HFFc6 (cell line): ENCODE data around the gene TSPAN33. TPM values are rescaled to one million over a fixed set of nuclear protein-coding genes. Genes with fewer than 3 reads are reported as not detected.
"Not testable (repeated sequence)": the region's sequence is repeated elsewhere in the genome, so short reads cannot be mapped to it uniquely, and the experiment has no call there.

ENCODE experiments used
- DNase-seq: peaks from one replicate; pipeline ENCODE4 v3.0.0-alpha.2; 2018
- H3K27ac Mint-ChIP-seq: 2 replicates; pipeline ENCODE4 v1.8.0; 2020; ENCODE audit warnings: mild to moderate bottlenecking, mixed read lengths
- H3K27me3 Mint-ChIP-seq: 2 replicates; pipeline ENCODE4 v1.8.0; 2021; ENCODE audit warnings: mild to moderate bottlenecking, moderate library complexity, mixed read lengths; ENCODE audit not compliant: insufficient read depth
- H3K36me3 Mint-ChIP-seq: 2 replicates; pipeline ENCODE4 v1.8.0; 2021; ENCODE audit warnings: low read depth, mixed read lengths
- H3K4me1 Mint-ChIP-seq: 2 replicates; pipeline ENCODE4 v1.8.0; 2020; ENCODE audit warnings: low read depth, mixed read lengths
- H3K4me3 Mint-ChIP-seq: 2 replicates; pipeline ENCODE4 v1.8.0; 2020; ENCODE audit warnings: mild to moderate bottlenecking, moderate library complexity, mixed read lengths
- H3K9me3 Mint-ChIP-seq: 2 replicates; pipeline ENCODE4 v1.8.0; 2020; ENCODE audit warnings: mild to moderate bottlenecking, mixed read lengths
- CTCF ChIP-seq: fragments of 200-600 bp; sonication (generic); IDR thresholded peaks from 2 replicates; pipeline ENCODE4 v1.5.0; 2021; ENCODE audit warnings: antibody characterized with exemption, mild to moderate bottlenecking
- total RNA-seq, 6 experiments: library from RNA; stranded (reverse); fragmentation: NEBNext Ultra II Directional; extraction: Animal tissue kit (Norgen Biotek cat#: 25700); gene quantifications; 2 replicates in 1 of 6; 3 replicates in 5 of 6; pipeline ENCODE4 v1.2.3, GENCODE V29; 2021

Gene TSPAN33
- total RNA-seq, 6 experiments from 2014 or later = 0.12 to 0.30 (median 0.19) TPM; not detected in 1

GRCh38 chr7:129168231-129169021 is 23.9 kb downstream of the TSPAN33 start:
- Mint-ChIP-seq H3K4me3 (no peak overlapping the region), H3K9me3 (no peaks in the 10 kb centered on the region), H3K27me3 (peaks cover 56% of the 10 kb centered on the region), H3K4me1 (no peaks in the 10 kb centered on the region), H3K36me3 (no peaks in the 10 kb centered on the region), H3K27ac (no peak overlapping the region)
- no peak for DNase-seq
- TF ChIP-seq CTCF = no peak

GRCh38 chr7:129169171-129169671 is 24.7 kb downstream of the TSPAN33 start:
- no peak overlapping the region for H3K27ac Mint-ChIP-seq
- peaks cover 57% of the 10 kb centered on the region for H3K27me3 Mint-ChIP-seq
- no peak for DNase-seq
- no peak for TF ChIP-seq CTCF
- H3K9me3 Mint-ChIP-seq = no peaks in the 10 kb centered on the region
- H3K36me3 Mint-ChIP-seq = no peaks in the 10 kb centered on the region
- H3K4me1 Mint-ChIP-seq = no peaks in the 10 kb centered on the region
- peak overlapping the region; percentile 31; the same call in 1 of the 2 replicates for H3K4me3 Mint-ChIP-seq

GRCh38 chr7:129169686-129170440 is 25.4 kb downstream of the TSPAN33 start:
- H3K9me3 Mint-ChIP-seq = no peaks in the 10 kb centered on the region
- H3K4me3 Mint-ChIP-seq = peak overlapping the region; percentile 44; the same call in 1 of the 2 replicates
- no peaks in the 10 kb centered on the region for H3K4me1 Mint-ChIP-seq
- H3K27ac Mint-ChIP-seq = no peak overlapping the region
- no peak for TF ChIP-seq CTCF
- DNase-seq = no peak
- H3K36me3 Mint-ChIP-seq = no peaks in the 10 kb centered on the region
- H3K27me3 Mint-ChIP-seq = peaks cover 59% of the 10 kb centered on the region

GRCh38 chr7:129170441-129171021 is 26.0 kb downstream of the TSPAN33 start:
- Mint-ChIP-seq H3K27ac (no peak overlapping the region), H3K4me1 (no peaks in the 10 kb centered on the region), H3K36me3 (no peaks in the 10 kb centered on the region), H3K9me3 (no peaks in the 10 kb centered on the region), H3K27me3 (peaks cover 66% of the 10 kb centered on the region), H3K4me3 (no peak overlapping the region; the same call in 1 of the 2 replicates)
- no peak for DNase-seq
- no peak for TF ChIP-seq CTCF

GRCh38 chr7:129173861-129174260 is 29.4 kb downstream of the TSPAN33 start:
- H3K9me3 Mint-ChIP-seq, H3K4me3 Mint-ChIP-seq, H3K4me1 Mint-ChIP-seq, H3K36me3 Mint-ChIP-seq, DNase-seq, H3K27ac Mint-ChIP-seq: not testable (repeated sequence)
- H3K27me3 Mint-ChIP-seq = peaks cover 65% of the 10 kb centered on the region
